Skeletal muscle satellite cell (primary cell): Measurements from ENCODE around the gene STBD1. TPM values are rescaled to one million over a fixed set of nuclear protein-coding genes. Genes with fewer than 3 reads are reported as not detected.
"Not testable (repeated sequence)": the region's sequence is repeated elsewhere in the genome, so short reads cannot be mapped to it uniquely, and the experiment has no call there.

ENCODE experiments used
- H3K27me3 ChIP-seq: 2 replicates; pipeline ENCODE4 v1.7.0; 2013; ENCODE audit warnings: low read length; ENCODE audit not compliant: control insufficient read depth, insufficient read depth
- H3K36me3 ChIP-seq: 2 replicates; pipeline ENCODE4 v1.7.0; 2013; ENCODE audit warnings: mild to moderate bottlenecking, control low read depth, low read length; ENCODE audit not compliant: insufficient read depth
- H3K4me1 ChIP-seq: 2 replicates; pipeline ENCODE4 v1.7.0; 2013; ENCODE audit warnings: low read length; ENCODE audit not compliant: control insufficient read depth, insufficient read depth
- H3K4me2 ChIP-seq: 2 replicates; pipeline ENCODE4 v1.7.0; 2013; ENCODE audit warnings: mild to moderate bottlenecking, low read length
- H3K4me3 ChIP-seq: 2 replicates; pipeline ENCODE4 v1.7.0; 2013; ENCODE audit warnings: low read length
- H3K9ac ChIP-seq: 2 replicates; pipeline ENCODE4 v1.7.0; 2013; ENCODE audit warnings: mild to moderate bottlenecking, low read depth, low read length, moderate library complexity
- H3K9me3 ChIP-seq: replicated peaks from 2 replicates; pipeline ENCODE4 v1.7.0; 2013; ENCODE audit warnings: mild to moderate bottlenecking, control low read depth, low read length
- small RNA-seq: library from RNA; depleted of rRNA; stranded (forward); fragments of <200 nt; gene quantifications from one replicate; pipeline ENCODE3, GENCODE V24; 2012

The STBD1 gene

DNA sequence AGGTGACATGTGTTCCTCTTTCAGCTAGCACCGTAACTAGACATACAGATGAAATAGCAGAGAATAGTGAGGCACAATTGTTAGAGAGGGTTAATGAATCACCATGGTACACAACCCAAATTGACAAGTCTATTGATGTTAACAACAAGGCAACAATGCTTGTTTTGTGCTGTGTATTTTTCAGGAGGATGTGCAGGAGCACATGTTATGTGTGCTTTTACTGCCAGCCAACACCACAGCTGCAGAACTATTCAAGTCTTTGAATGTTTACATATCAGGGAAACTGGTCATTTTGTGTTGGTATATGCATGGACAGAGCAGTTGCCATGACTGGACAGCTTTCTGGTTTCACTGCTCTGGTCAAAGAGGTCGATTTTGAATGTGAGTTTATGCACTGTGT lies 32.8 kb downstream of the STBD1 start:
- Histone ChIP-seq H3K4me2 (no peak overlapping the region), H3K4me1 (no peaks in the 10 kb centered on the region), H3K4me3 (no peak overlapping the region), H3K27me3 (peaks cover 8% of the 10 kb centered on the region), H3K9ac (no peak overlapping the region), H3K36me3 (no peaks in the 10 kb centered on the region), H3K9me3 (no peaks in the 10 kb centered on the region)

DNA sequence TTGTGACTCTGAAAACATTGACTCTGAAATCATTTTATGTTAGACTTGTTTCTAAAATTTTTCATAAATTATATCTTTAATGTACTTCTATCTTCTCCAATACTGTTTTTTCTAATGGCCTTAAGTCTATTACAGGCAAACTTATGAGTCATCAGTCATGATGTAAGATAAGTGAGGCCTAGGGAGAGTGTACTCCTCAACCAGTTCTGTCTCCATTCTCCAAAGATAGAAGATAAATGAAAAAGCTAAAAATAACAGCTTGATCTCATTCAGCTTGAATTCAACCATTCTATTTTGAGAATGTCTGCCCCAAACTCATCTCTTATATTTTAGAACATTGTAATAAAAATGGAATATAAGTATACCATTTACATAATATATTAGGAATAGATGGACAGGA lies 34.5 kb downstream of the STBD1 start:
- H3K9ac ChIP-seq = no peak overlapping the region
- no peaks in the 10 kb centered on the region for H3K36me3 ChIP-seq
- H3K4me3 ChIP-seq = no peak overlapping the region
- H3K4me2 ChIP-seq = no peak overlapping the region
- H3K9me3 ChIP-seq = no peaks in the 10 kb centered on the region
- H3K4me1 ChIP-seq = no peaks in the 10 kb centered on the region
- H3K27me3 ChIP-seq = peaks cover 12% of the 10 kb centered on the region

DNA sequence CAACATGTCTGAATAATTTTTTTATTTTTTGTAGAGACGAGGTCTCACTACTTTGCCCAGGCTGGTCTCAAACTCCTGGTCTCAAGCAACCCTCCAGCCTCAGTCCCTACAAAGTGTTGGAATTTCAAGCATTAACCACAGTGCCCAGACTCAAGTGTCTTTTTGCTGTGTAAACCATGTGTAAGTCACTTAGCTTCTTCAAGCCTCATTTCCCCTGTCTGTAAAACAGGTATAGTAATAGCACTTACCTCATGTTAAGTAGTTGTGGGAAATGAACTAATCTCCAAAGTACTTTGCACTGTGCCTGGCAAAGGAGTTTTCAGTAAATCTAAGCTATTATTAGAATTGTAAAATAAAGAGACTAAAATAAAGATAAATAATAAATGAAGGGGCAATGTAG lies 35.7 kb downstream of the STBD1 start:
- no peaks in the 10 kb centered on the region for H3K36me3 ChIP-seq
- no peak overlapping the region for H3K9ac ChIP-seq
- H3K4me1 ChIP-seq = no peaks in the 10 kb centered on the region
- H3K9me3 ChIP-seq = no peaks in the 10 kb centered on the region
- no peak overlapping the region for H3K4me3 ChIP-seq
- H3K4me2 ChIP-seq = no peak overlapping the region
- peaks cover 12% of the 10 kb centered on the region for H3K27me3 ChIP-seq

DNA sequence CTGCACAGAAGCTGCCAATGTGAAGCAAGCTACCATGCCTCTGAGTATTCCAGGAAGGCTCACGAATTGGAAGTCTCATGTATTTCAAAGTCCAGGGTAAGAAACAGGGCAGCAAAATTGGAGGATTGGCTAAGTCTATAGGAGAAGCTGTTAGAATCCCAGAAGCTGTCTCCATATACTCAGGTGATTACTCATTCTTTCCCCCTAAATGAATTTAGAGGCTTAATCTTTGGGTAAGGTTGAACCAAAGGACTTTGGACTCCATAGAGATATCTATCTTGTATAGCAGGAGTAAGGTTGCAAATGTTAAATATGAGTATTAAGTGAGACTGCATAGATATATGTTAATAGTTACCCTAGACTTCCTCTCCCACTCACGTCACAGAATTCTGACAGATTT lies 36.3 kb downstream of the STBD1 start:
- Histone ChIP-seq H3K9me3 (no peaks in the 10 kb centered on the region), H3K27me3 (peaks cover 12% of the 10 kb centered on the region), H3K36me3 (no peaks in the 10 kb centered on the region), H3K4me2 (no peak overlapping the region), H3K4me3 (no peak overlapping the region), H3K4me1 (no peaks in the 10 kb centered on the region), H3K9ac (no peak overlapping the region)

DNA sequence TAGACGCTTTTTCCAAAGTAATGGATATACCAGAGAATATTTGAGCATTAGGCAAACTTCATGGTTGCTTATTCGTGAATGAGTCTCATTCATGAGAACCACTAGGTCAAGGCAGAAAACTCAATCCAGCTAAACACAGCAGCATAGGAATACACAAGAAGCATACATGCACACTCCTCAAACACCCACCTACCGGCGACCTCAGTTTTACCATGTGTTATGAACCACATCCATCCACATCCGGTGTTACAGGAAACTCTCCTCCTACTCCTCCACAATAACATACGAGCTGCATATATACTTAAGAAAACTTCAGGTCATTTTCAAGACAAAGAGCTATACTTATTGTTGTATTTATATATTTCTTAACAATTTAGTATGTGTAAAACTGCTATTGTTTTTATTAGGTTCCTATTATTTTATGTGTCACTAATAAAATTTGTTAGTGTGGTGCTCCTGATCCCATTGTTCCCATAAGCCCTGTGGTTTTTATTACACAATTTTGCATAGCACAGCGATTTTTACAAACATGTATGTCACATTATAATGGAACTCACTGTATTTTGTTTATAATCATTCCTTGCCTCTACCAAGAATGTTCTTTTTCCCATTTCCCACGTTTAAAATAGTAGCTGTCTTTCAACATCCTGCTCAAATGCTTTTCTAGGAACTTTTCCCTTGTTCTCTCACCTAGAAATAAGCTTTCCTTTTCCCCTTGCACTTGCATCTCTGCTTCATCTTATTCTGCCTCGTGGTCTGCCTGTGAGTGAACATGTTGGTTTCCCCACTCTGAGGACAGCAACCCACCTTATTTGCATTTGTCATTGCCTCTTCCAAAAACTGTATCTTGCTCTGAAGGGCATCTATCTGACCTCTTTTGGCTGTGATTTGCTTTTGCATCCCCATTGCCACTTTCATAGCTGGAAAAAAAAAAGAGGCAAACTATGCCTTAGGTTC lies 48.3 kb downstream of the STBD1 start:
- H3K4me2 ChIP-seq = no peak overlapping the region

DNA sequence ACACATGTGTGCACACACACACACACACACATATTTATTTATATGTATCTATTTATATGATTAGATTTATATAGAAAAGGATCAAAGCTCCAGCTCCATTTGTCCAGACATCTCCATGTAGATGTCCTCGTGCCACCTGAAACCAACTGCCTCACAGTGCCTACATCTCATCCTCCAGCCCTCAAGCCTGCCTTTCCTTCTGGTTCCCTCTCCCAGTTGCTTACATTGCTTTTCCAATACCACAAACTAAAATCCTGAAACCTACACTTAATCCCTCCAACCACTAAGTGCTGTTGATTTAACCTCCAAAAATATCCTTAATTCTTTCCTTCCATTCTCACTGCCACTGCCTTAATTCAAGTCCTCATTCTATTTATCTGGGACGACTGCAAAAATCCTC lies 51.4 kb downstream of the STBD1 start:
- Histone ChIP-seq H3K9me3 (peaks cover 3% of the 10 kb centered on the region), H3K4me1 (no peaks in the 10 kb centered on the region), H3K36me3 (no peaks in the 10 kb centered on the region), H3K4me3 (no peak overlapping the region), H3K27me3 (peaks cover 15% of the 10 kb centered on the region), H3K4me2 (no peak overlapping the region), H3K9ac (no peak overlapping the region)

More for the DNA sequence above, 48.3 kb downstream of the STBD1 start:
- peaks cover 13% of the 10 kb centered on the region for H3K27me3 ChIP-seq
- no peaks in the 10 kb centered on the region for H3K36me3 ChIP-seq
- peaks cover 3% of the 10 kb centered on the region for H3K9me3 ChIP-seq
- H3K9ac ChIP-seq = no peak overlapping the region
- no peaks in the 10 kb centered on the region for H3K4me1 ChIP-seq
- no peak overlapping the region for H3K4me3 ChIP-seq

DNA sequence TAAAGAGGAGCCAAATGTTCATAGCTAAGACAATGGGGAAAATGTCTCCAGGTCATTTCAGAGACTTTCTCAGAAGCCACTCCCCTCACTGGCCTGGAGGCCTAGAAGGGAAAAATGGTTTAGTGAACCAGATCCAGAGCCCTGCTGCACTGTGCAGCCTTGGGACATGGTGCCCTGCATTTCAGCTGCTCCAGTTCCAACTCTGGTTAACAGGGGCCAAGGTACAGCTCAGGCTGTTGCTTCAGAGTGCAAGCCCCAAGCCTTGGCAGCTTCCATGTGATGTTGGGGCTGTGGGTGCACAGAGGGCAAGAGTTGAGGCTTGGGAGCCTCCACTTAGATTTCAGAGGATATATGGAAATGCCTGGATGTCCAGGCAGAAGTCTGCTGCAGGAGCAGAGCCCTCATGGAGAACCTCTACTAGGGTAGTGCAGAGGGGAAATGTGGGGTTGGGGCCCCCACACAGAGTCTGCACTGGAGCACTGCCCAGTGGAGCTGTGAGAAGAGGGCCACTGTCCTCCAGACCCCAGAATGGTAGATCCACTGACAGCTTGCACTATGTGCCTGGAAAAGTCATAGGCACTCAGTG lies 53.4 kb downstream of the STBD1 start:
- not testable (repeated sequence) for H3K4me3 ChIP-seq

More for the DNA sequence above, 53.4 kb downstream of the STBD1 start:
- not testable (repeated sequence) for H3K9me3 ChIP-seq, H3K36me3 ChIP-seq, H3K4me1 ChIP-seq, H3K9ac ChIP-seq, H3K4me2 ChIP-seq
- peaks cover 17% of the 10 kb centered on the region for H3K27me3 ChIP-seq

Small RNA genes lying within 50 kb of the gene (small RNA-seq; reads per million reads assigned to genes)
- not detected for gene RNU6-1000P
